ENCODE data around the gene ZDHHC11B. TPM values are rescaled to one million over a fixed set of nuclear protein-coding genes. Genes with fewer than 3 reads are reported as not detected.

Gene ZDHHC11B
- total RNA-seq, 1 experiment from 2014 or later: 0.40 TPM

- no peak for TF ChIP-seq CTCF (conservative IDR thresholded peaks at IDR 0.05; ENCODE audit: low read depth, low read length)
- TF ChIP-seq EZH2 (IDR thresholded peaks at IDR 0.05; ENCODE audit: low read length, unreplicated experiment): no peak
- TF ChIP-seq EZH2phosphoT487 (IDR thresholded peaks at IDR 0.05; ENCODE audit: borderline replicate concordance, low read length): no peak
- no peaks in the 10 kb centered on the region for H3K9me2 ChIP-seq (replicated peaks; ENCODE audit: low read length)
- no peaks in the 10 kb centered on the region for H3F3A ChIP-seq (ENCODE audit: low read length, unreplicated experiment)
- H3K9ac ChIP-seq (ENCODE audit: low read length): no peak overlapping the region
- H4K20me1 ChIP-seq (ENCODE audit: low read length): no peaks in the 10 kb centered on the region
- intact Hi-C loops (cut with micrococcal nuclease): no loop called here
- POLR2A ChIA-PET (ENCODE audit: unreplicated experiment): no interaction called here
- ATAC-seq (no peak), DNase-seq (no peak)
- no peaks in the 10 kb centered on the region for H3K9me3 ChIP-seq (ENCODE audit: low read length)
- BruUV-seq (replicated peaks): no TSS peak
- no peak overlapping the region for H2AFZ ChIP-seq (ENCODE audit: low read length)
- H3K4me2 ChIP-seq (ENCODE audit: low read length): no peak overlapping the region
- CTCF ChIA-PET: no interaction called here
- H3K4me3 ChIP-seq (ENCODE audit: low read length): no peak overlapping the region
- H3K36me3 ChIP-seq (ENCODE audit: low read depth, low read length): no peaks in the 10 kb centered on the region
- H3K79me2 ChIP-seq (ENCODE audit: low read length): no peaks in the 10 kb centered on the region
- no peaks in the 10 kb centered on the region for H3K27me3 ChIP-seq (ENCODE audit: low read length)
- no peak overlapping the region for H3K27ac ChIP-seq (ENCODE audit: low read length)
- H3K4me1 ChIP-seq (ENCODE audit: insufficient read depth, low read length): no peaks in the 10 kb centered on the region
These were observed 99.0 kb downstream of the ZDHHC11B start for GRCh38 chr5:685262-686171.

GRCh38 chr5:684751-685216 is 99.7 kb downstream of the ZDHHC11B start:
- no peaks in the 10 kb centered on the region for H3K27me3 ChIP-seq (ENCODE audit: low read length)
- no peaks in the 10 kb centered on the region for H3F3A ChIP-seq (ENCODE audit: low read length, unreplicated experiment)
- H3K36me3 ChIP-seq (ENCODE audit: low read depth, low read length): no peaks in the 10 kb centered on the region
- DNase-seq (no peak), ATAC-seq (no peak)
- ChIA-PET POLR2A (ENCODE audit: unreplicated experiment) (no interaction called here), CTCF (no interaction called here)
- no peak overlapping the region for H3K4me3 ChIP-seq (ENCODE audit: low read length)
- H3K27ac ChIP-seq (ENCODE audit: low read length): no peak overlapping the region
- BruUV-seq (replicated peaks): no TSS peak
- H3K9me2 ChIP-seq (replicated peaks; ENCODE audit: low read length): no peaks in the 10 kb centered on the region
- H3K4me1 ChIP-seq (ENCODE audit: insufficient read depth, low read length): no peaks in the 10 kb centered on the region
- no peak overlapping the region for H2AFZ ChIP-seq (ENCODE audit: low read length)
- intact Hi-C loops (cut with micrococcal nuclease): no loop called here
- H3K9ac ChIP-seq (ENCODE audit: low read length): no peak overlapping the region
- TF ChIP-seq CTCF (conservative IDR thresholded peaks at IDR 0.05; ENCODE audit: low read depth, low read length): no peak
- no peak for TF ChIP-seq EZH2phosphoT487 (IDR thresholded peaks at IDR 0.05; ENCODE audit: borderline replicate concordance, low read length)
- TF ChIP-seq EZH2 (IDR thresholded peaks at IDR 0.05; ENCODE audit: low read length, unreplicated experiment): no peak
- H3K4me2 ChIP-seq (ENCODE audit: low read length): no peak overlapping the region
- no peaks in the 10 kb centered on the region for H4K20me1 ChIP-seq (ENCODE audit: low read length)
- no peaks in the 10 kb centered on the region for H3K79me2 ChIP-seq (ENCODE audit: low read length)
- H3K9me3 ChIP-seq (ENCODE audit: low read length): no peaks in the 10 kb centered on the region
